Cardiac ventricle fibroblast (primary cell): ENCODE data around the gene SLC31A2. TPM values are rescaled to one million over a fixed set of nuclear protein-coding genes. Genes with fewer than 3 reads are reported as not detected.

Source experiments
- total RNA-seq: library from RNA; depleted of rRNA; stranded (reverse); fragments of >200 nt; gene quantifications from 2 replicates; pipeline ENCODE4 v1.2.3, GENCODE V29; 2015

Gene SLC31A2
- total RNA-seq: 3.0 and 3.7 TPM in 2 replicates

DNA sequence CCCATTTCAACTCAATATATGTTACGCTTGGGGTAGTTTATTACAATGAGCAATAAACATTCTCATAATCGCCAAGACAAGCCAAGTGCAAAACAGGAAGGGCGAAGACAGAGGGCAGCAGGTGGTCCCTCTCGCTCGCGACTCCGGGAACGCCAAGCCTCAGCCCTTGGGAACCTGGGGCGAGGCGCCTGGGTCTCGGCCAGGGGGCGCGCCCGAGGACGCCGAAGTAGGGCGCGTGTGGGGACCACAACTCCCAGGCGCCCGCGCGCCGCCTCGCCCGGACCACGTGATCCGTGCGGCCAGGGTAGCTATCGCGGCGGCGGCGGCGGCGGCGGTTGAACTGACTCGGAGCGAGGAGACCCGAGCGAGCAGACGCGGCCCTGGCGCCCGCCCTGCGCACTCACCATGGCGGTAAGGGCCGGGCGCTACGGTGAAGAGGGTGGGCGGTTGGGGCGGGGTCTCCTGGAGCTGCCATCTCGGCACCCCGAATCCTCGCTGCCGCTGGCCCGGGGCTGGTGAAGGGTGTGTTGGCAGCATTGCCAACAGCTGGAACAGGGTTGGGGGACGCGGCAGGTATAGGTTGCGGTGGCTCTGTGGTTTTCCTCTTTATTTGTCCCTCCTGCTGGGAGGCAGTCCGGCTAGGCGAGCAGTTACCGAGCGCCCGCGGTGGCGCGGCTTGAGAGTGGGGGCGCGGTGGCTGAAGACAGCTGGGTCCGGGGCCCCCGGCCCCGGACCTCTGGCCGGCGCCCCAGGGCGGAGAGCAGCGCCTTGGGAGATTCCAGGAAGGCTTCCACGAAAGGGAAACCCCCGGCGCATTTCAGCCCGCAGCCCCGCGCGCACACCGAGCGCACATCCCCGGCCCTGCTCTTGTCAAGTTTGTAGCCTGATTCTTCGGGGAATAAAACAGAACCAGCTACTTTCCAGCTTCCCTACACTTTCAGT lies at the start of gene SLC31A2:
TSS of gene SLC31A2 (plus strand) at position 338 of the 942 bp plus-strand sequence. CDS start at position 406, 68 bp downstream.

Other genes with a start within 250 kb of the SLC31A2 start
- 1.7 and 1.8 TPM in 2 replicates for gene ZNF883, start 138.8 kb upstream of the SLC31A2 start, total RNA-seq
- 1.1 and 1.4 TPM in 2 replicates for gene ZFP37, start 94.3 kb upstream of the SLC31A2 start, total RNA-seq
- 14.3 and 17.8 TPM in 2 replicates for gene FKBP15, start 70.3 kb downstream of the SLC31A2 start, total RNA-seq
- gene SLC31A1, start 70.5 kb downstream of the SLC31A2 start, total RNA-seq: 19.0 and 20.5 TPM in 2 replicates
- 34.8 and 38.0 TPM in 2 replicates for gene CDC26, start 124.6 kb downstream of the SLC31A2 start, total RNA-seq
- 16.5 and 19.2 TPM in 2 replicates for gene PRPF4, start 124.7 kb downstream of the SLC31A2 start, total RNA-seq
- gene RNF183, start 152.4 kb downstream of the SLC31A2 start, total RNA-seq: not detected in 2 replicates
- 0.81 and 0.98 TPM in 2 replicates for gene WDR31, start 189.3 kb downstream of the SLC31A2 start, total RNA-seq
- gene BSPRY, start 198.5 kb downstream of the SLC31A2 start, total RNA-seq: not detected in 2 replicates
- gene HDHD3, start 226.0 kb downstream of the SLC31A2 start, total RNA-seq: 9.6 and 10.0 TPM in 2 replicates